ENCODE data around the gene KCNIP3. TPM values are rescaled to one million over a fixed set of nuclear protein-coding genes. Genes with fewer than 3 reads are reported as not detected.
"Not testable (repeated sequence)": the region's sequence is repeated elsewhere in the genome, so short reads cannot be mapped to it uniquely, and the experiment has no call there.

KCNIP3 gene
- total RNA-seq, 2 donors from 2014 or later: 12.5 to 22.1 TPM

DNA sequence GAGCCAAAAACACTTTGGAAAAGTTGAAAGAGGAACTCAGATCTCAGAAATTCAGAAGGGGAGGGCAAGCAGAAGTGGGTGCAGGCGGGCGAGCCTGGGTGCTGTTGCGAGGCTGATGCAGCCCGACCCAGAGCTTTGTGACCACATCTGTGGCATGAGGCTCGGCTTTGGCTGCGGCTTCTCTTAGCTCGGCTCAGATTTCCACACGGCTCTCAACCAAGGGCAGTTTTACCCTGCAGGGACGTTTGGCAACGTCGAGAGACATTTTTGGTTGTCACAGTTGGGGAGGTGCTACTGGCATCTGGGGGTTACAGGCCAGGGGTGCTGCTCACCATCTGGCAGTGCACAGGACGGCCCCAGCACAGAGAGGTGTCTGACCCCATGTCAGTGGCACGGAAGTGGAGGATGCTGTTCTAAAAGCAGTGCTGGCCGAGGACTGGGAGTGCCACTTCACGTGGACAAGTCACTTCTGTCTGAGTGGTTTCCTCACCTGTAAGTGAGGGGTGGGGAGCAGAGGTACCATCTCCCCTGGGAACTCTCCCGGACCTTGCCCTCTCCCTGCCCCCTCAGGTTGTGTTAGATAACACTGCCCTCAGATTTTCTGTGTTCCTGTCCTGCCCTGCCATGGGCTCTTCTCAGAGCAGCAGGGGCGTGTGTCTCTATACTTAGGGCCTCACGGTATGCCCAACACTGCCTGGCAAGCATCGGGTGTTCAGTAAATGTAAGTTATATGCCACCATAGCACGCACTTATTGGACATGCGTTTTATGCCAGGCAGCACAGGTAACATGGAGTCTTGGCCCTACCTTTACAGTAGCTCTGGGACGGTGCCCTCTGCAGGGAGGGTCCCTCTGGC, 56.7 kb downstream of the KCNIP3 start:
- Histone ChIP-seq H3K4me3 (no peak overlapping the region), H3K27me3 (replicated peaks; ENCODE audit: insufficient read depth) (no peaks in the 10 kb centered on the region), H3K9me3 (no peaks in the 10 kb centered on the region), H3K4me1 (ENCODE audit: control insufficient read depth in 1 of 2, low read depth in 2 of 2) (no peaks in the 10 kb centered on the region), H3K36me3 (no peaks in the 10 kb centered on the region), H3K27ac (no peak overlapping the region)
- TF ChIP-seq, protein P1, sequence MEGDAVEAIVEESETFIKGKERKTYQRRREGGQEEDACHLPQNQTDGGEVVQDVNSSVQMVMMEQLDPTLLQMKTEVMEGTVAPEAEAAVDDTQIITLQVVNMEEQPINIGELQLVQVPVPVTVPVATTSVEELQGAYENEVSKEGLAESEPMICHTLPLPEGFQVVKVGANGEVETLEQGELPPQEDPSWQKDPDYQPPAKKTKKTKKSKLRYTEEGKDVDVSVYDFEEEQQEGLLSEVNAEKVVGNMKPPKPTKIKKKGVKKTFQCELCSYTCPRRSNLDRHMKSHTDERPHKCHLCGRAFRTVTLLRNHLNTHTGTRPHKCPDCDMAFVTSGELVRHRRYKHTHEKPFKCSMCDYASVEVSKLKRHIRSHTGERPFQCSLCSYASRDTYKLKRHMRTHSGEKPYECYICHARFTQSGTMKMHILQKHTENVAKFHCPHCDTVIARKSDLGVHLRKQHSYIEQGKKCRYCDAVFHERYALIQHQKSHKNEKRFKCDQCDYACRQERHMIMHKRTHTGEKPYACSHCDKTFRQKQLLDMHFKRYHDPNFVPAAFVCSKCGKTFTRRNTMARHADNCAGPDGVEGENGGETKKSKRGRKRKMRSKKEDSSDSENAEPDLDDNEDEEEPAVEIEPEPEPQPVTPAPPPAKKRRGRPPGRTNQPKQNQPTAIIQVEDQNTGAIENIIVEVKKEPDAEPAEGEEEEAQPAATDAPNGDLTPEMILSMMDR (IDR thresholded peaks at IDR 0.05): no peak
- no peak for DNase-seq (ENCODE audit: low spot score)
- no peak for ATAC-seq (ENCODE audit: insufficient number of reproducible peaks, low FRiP score, low read depth)

DNA sequence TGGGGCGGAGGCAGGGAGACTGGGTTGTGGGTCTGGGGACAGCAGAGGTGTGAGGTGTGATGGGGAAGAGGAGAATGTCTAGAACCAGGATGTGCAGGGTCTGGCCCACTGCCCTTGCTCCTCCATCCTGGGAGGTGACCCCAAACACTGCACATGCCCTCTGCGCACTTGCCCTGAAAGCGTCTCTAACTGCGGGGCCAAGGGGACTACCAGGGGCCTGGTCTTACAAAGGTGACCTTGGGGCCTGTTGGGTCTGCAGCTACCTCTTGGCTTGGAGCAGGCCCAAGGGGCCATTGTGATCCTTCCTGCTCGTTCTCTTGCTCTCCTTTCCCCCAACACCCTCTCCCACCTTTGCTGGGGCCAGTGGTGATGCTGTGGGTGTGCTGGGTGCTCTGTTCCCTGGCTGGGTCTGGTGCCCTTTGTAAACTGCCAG, 57.3 kb downstream of the KCNIP3 start:
- ATAC-seq (ENCODE audit: insufficient number of reproducible peaks, low FRiP score, low read depth): no peak
- TF ChIP-seq, protein P1 (IDR thresholded peaks at IDR 0.05): no peak
- no peaks in the 10 kb centered on the region for H3K4me1 ChIP-seq (ENCODE audit: control insufficient read depth in 1 of 2, low read depth in 2 of 2)

DNA sequence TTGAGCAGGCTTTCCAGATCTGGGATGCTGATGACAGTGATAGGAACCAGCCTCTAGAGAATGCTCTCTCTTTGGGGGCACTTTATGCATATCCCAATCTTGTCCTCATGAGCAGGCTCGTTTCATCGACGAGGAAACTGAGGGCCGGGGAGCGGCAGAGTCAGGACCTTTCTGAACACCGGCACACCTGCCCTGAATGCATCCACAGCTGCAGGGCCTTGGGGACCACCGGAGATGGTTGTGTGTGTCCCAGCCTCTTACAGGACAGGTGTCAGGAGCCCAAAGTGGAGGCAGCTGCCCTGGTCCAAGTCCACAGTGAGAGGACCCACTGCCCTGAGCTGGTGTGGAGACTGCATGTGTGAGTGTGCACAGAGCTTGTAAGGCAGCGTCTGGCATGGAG, 57.8 kb downstream of the KCNIP3 start:
- H3K36me3 ChIP-seq: no peaks in the 10 kb centered on the region
- H3K4me3 ChIP-seq: no peak overlapping the region
- no peak overlapping the region for H3K27ac ChIP-seq
- ATAC-seq (ENCODE audit: insufficient number of reproducible peaks, low FRiP score, low read depth) (no peak), DNase-seq (ENCODE audit: low spot score) (no peak)
- TF ChIP-seq, protein P1 (IDR thresholded peaks at IDR 0.05): no peak
- H3K4me1 ChIP-seq (ENCODE audit: control insufficient read depth in 1 of 2, low read depth in 2 of 2): no peaks in the 10 kb centered on the region
- H3K9me3 ChIP-seq: no peaks in the 10 kb centered on the region
- no peaks in the 10 kb centered on the region for H3K27me3 ChIP-seq (replicated peaks; ENCODE audit: insufficient read depth)

More for the DNA sequence above, 57.3 kb downstream of the KCNIP3 start:
- Histone ChIP-seq H3K27me3 (replicated peaks; ENCODE audit: insufficient read depth) (no peaks in the 10 kb centered on the region), H3K36me3 (no peaks in the 10 kb centered on the region), H3K9me3 (no peaks in the 10 kb centered on the region), H3K27ac (no peak overlapping the region), H3K4me3 (no peak overlapping the region)
- DNase-seq (ENCODE audit: low spot score): no peak

DNA sequence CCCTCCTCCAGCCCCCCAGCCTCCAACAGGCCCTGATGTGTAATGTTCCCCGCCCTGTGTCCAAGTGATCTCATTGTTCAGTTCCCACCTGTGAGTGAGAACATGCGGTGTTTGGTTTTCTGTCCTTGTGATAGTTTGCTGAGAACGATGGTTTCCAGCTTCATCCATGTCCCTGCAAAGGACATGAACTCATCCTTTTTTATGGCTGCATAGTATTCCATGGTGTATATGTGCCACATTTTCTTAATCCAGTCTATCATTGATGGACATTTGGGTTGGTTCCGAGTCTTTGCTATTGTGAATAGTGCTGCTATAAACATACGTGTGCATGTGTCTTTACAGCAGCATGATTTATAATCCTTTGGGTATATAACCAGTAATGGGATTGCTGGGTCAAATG, 58.3 kb downstream of the KCNIP3 start:
- DNase-seq (ENCODE audit: low spot score); H3K4me3 ChIP-seq; H3K9me3 ChIP-seq; H3K36me3 ChIP-seq; H3K27ac ChIP-seq; H3K27me3 ChIP-seq (replicated peaks; ENCODE audit: insufficient read depth); H3K4me1 ChIP-seq (ENCODE audit: control insufficient read depth in 1 of 2, low read depth in 2 of 2); ATAC-seq (ENCODE audit: insufficient number of reproducible peaks, low FRiP score, low read depth): not testable (repeated sequence)

DNA sequence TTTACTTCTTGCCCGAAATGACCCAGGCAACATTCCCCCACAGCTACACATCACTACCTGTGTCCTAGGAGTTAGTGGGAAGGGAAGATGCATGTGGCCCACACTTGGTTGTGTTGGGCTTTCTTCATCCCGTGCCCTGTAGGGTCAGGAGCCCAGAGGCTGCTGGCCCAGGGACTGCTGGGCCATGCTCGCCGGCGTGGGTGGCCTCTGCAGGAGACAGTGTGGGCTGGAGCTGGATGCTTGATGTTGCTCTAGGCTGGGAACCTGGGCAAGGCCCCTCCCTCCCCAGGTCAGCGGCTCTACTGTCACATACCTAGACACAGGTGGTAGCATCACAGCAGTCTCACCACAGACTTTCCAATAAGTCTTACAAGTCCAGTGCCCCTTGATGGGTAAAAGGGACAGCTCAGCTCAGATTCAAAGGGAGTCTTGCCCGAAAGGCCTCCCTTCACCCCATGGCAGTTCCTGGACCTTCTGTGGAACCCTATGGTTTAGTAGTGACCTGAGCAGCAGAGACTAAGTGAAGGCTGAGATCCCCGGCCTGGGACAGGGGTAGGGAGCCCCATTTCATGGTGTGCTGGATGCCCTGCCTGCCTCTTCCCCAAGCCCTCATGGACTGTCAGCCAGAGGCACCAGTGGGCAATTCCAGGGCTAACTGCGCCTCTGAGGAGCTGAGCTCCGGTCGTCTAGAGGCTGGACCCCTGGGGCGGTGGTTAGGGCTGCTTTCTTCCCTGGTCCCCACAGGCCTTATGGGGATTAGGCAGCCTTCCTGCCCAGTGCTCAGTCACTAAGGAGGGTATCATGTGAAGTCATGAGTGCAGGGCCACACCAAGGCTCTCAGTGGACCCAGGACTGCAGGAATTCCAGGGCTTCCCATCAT, 59.9 kb downstream of the KCNIP3 start:
- TF ChIP-seq, protein P1 (IDR thresholded peaks at IDR 0.05): no peak
- no peak for ATAC-seq (ENCODE audit: insufficient number of reproducible peaks, low FRiP score, low read depth)
- Histone ChIP-seq H3K36me3 (no peaks in the 10 kb centered on the region), H3K27me3 (replicated peaks; ENCODE audit: insufficient read depth) (no peaks in the 10 kb centered on the region), H3K4me1 (ENCODE audit: control insufficient read depth in 1 of 2, low read depth in 2 of 2) (no peaks in the 10 kb centered on the region), H3K27ac (no peak overlapping the region), H3K4me3 (no peak overlapping the region), H3K9me3 (no peaks in the 10 kb centered on the region)
- DNase-seq (ENCODE audit: low spot score): no peak

All from thoracic aorta (tissue), 2 donors.